ENCODE results near the gene PTPN1. TPM values are rescaled to one million over a fixed set of nuclear protein-coding genes. Genes with fewer than 3 reads are reported as not detected.

PTPN1 gene
- total RNA-seq, 3 donors from 2014 or later: 72.0 to 87.9 (median 72.3) TPM

DNA sequence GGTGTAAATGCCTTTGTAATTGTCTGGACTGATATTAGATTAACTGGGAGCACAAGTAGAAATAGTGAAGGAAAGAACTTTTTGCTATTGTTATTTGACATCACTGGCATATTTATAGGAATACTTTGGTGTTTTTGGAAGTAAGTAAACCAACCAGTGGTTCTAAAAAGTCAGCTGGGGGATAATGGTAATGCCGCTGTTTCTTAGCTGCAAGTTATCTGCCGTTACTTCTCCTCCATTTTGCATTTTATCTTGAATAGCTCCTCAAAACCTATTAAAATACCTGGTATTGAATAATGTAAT lies 3.8 kb downstream of the PTPN1 start:
- DNase-seq (no peak), ATAC-seq (no peak)
- no peaks in the 10 kb centered on the region for H3K9me3 Mint-ChIP-seq
- no peaks in the 10 kb centered on the region for H3K27me3 Mint-ChIP-seq (ENCODE audit: low read depth)
- peaks cover 74% of the 10 kb centered on the region for H3K4me1 Mint-ChIP-seq (ENCODE audit: low read depth)
- H3K36me3 Mint-ChIP-seq (ENCODE audit: insufficient read depth): peaks cover 24% of the 10 kb centered on the region
- peak overlapping the region; percentile 97 for H3K4me3 Mint-ChIP-seq

DNA sequence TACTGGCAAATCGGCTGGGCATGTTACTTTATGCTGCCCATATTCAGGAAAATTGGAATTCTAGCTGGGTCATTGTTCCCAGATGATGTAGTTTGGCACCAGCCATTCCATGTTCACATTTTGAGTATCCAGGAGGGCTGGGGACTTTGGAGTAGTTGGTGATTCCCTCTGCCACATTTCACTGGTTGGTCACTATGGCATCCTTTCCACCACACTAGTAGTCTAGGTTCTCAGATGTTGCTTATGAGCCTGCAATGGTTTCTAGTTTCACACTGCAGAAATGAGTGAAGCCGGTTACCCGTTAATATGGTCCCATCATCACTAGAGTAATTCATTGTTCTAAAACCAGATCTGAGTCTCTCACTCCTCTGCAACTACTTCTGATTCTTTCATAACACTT lies 4.6 kb downstream of the PTPN1 start:
- Mint-ChIP-seq H3K36me3 (ENCODE audit: insufficient read depth) (peaks cover 25% of the 10 kb centered on the region), H3K4me1 (ENCODE audit: low read depth) (peaks cover 76% of the 10 kb centered on the region), H3K9me3 (no peaks in the 10 kb centered on the region), H3K4me3 (peak overlapping the region; percentile 97), H3K27me3 (ENCODE audit: low read depth) (no peaks in the 10 kb centered on the region)
- DNase-seq (no peak), ATAC-seq (no peak)

DNA sequence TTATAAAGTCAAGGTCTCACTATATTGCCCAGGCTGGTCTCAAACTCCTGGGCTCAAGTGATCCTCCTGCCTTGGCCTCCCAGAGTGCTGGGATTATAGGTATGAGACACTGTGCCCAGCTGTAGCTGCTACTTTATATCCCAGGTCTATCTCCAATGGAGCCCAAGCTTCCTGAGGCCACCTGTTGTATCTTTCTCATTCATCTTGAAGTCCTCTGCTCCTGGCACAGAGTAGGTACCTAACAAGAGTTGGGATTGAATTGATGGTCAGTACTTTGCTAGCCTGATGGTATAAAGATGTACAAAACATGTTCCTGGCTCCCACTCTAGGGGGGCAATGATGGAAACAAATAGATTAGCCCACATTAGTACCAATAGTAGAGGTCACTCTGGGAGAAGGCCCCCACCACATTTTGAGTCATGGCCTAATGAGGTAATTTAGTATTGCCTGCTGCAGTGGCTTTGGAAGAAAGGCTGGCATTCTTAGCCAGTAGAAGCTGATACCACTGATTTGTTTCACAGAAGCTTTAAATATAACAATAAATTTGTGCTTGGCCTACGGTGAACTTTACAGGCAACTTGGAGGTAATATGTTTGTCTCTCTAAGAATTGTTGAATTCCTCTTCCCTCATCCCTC lies 5.4 kb downstream of the PTPN1 start:
- Mint-ChIP-seq H3K4me1 (ENCODE audit: low read depth) (peaks cover 83% of the 10 kb centered on the region), H3K36me3 (ENCODE audit: insufficient read depth) (peaks cover 26% of the 10 kb centered on the region)

DNA sequence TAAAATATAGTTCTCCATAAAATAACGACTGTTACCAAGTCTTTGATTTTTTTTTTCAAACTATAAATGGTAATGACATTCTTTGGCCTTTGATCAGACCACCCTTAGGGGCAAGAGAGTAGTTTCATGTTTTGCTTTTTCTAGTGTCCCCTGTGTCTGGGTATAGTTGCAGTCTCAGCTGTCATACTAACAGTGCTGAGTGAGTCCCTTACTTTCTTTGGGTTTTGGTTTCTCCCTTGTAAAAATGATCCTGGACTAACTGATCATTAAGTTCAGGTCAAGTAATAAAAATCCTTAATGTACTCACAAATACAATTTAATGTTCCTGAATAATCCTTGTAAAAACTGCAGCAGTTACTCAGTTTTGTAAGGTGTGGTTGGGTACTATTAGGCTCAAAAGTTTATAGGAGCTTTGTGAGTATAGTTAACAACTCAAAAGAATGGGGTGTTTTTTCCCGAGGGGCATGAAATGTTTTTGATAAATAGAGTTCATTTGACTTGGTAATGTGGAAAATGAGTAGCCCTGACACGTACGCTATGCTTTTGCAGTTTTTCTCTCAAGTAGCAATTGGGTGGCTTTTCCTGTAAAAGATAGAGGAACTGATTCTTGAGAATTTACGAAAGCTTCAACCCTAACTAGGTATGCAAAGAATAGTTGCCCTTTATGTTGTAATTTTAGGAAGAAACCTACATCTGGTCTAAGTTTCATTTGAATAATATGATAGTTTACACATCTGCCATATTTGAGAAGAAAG lies 6.2 kb downstream of the PTPN1 start:
- Mint-ChIP-seq H3K4me1 (ENCODE audit: low read depth) (peaks cover 90% of the 10 kb centered on the region), H3K27me3 (ENCODE audit: low read depth) (no peaks in the 10 kb centered on the region), H3K36me3 (ENCODE audit: insufficient read depth) (peaks cover 26% of the 10 kb centered on the region), H3K4me3 (peak overlapping the region; percentile 69), H3K9me3 (no peaks in the 10 kb centered on the region)
- DNase-seq (no peak), ATAC-seq (peak; percentile 4 to 13)

More for the DNA sequence above, 5.4 kb downstream of the PTPN1 start:
- Mint-ChIP-seq H3K4me3 (peak overlapping the region; percentile 69), H3K9me3 (no peaks in the 10 kb centered on the region), H3K27me3 (ENCODE audit: low read depth) (no peaks in the 10 kb centered on the region)
- ATAC-seq: no peak
- no peak for DNase-seq

DNA sequence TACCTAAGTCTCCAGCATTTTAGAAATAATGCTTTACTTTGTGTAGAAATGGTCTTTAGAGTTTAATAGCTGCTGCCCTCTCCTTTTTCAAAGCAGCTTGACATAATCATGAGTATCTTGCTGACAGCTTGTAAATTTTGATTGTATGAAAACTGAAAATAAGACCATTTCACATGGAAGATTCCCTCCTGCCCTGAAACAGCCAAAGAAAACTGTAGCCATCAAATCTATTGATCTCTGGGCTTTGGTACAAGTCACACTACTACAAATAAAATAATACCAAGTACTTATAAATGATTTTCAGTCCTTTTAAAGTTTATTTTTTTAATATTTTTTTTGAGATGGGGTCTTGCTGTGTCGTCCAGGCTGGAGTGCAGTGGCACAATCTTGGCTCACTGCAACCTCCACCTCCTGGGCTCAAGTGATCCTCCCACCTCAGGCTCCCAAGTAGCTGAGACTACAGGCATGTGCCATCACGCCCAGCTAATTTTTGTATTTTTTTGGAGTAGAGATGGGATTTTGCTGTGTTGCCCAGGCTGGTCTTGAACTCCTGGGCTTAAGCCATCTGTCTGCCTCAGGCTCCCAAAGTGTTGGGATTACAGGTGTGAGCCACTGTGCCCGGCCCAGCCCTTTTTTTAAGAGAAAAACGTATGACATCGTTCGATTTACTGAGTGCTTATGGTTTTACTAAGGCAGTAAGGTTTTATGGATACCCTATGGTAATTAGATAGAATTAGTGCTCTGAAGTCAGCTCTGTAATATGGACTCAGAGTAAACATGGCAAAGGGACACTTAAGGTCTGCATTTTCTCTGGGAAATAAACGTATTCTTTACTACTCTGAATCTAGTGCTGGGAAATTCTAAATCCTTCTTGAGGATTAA lies 7.0 kb downstream of the PTPN1 start:
- Mint-ChIP-seq H3K4me1 (ENCODE audit: low read depth) (peaks cover 96% of the 10 kb centered on the region), H3K36me3 (ENCODE audit: insufficient read depth) (peaks cover 30% of the 10 kb centered on the region), H3K9me3 (no peaks in the 10 kb centered on the region), H3K27me3 (ENCODE audit: low read depth) (no peaks in the 10 kb centered on the region), H3K4me3 (peak overlapping the region; percentile 79)
- no peak for DNase-seq
- ATAC-seq: no peak

DNA sequence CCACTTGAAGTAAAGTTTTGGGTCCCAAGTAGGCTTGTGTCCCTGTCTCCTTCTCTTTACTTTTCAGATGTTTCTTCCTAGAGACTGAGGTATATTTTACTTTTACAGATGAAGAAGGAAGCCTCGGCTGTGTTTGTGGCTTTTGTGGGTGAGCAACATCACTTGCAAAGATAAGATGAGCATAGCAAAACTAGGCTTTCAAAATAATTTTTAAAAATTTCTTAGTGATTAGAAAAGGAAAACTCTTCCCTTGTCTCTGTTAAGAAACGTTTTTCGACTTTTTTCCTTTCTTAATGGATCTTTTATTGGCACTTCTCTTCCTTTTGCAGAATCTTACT lies 7.6 kb downstream of the PTPN1 start:
- ATAC-seq (no peak), DNase-seq (no peak)
- Mint-ChIP-seq H3K4me1 (ENCODE audit: low read depth) (peaks cover 92% of the 10 kb centered on the region), H3K4me3 (peak overlapping the region; percentile 79), H3K27me3 (ENCODE audit: low read depth) (no peaks in the 10 kb centered on the region), H3K36me3 (ENCODE audit: insufficient read depth) (peaks cover 28% of the 10 kb centered on the region), H3K9me3 (no peaks in the 10 kb centered on the region)

DNA sequence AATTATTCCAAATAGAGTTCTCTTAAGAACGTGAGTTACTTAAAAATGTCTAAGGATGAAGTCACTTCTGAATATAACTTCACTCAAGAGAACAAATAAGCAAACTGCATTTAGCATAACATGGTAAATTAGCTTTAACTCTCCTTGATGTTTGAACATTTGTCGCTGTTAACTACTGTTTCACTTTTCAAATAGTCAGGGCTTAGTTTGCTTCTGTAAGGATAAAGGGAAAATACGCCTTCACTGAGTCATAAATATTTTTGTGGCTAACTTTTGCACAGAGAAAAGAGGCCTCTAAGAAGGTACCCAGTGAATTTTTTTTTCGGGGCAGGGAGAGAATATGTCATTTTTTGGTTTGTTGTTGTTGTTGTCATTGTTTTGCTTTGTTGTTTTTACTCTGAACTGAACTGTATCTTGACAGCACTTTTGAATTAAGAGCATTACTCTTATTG lies 8.1 kb downstream of the PTPN1 start:
- ATAC-seq (peak; percentile 58 to 61), DNase-seq (no peak)
- Mint-ChIP-seq H3K27me3 (ENCODE audit: low read depth) (no peaks in the 10 kb centered on the region), H3K36me3 (ENCODE audit: insufficient read depth) (peaks cover 30% of the 10 kb centered on the region), H3K4me1 (ENCODE audit: low read depth) (peaks cover 92% of the 10 kb centered on the region), H3K4me3 (peak overlapping the region; percentile 79), H3K9me3 (no peaks in the 10 kb centered on the region)

DNA sequence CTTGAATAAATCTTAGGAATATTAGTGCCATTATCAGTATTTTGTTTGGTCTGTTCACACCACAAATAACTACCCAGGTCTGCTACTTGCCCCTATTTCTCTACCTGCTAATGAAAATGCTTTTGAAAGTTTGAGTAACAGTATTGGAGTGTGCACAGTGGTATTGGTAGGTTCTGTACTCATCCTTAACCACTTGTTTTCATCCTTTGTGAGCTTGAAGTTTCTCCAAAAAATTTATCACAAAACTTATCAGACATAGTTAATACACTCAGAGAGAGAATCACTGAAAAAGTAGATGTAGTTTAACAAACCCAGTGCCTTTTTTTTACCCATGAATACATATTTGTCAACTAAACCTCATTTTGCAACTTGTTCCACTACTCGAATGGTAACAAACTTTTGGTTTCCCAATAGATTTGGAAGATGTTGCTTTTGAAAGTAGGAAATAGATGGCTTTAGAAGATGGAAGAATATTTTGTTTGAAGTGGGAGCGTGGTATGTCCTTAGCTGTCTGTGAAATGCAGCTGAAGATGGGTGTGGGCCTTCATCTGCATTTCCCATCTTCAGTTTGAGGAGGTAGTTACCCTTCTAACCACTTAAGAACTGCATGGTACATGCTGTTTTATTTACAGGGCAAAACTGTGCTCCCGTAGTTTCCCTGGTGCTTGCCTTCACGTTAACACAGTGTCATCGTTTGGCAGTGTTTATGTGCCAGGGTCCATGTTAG lies 9.0 kb downstream of the PTPN1 start:
- Mint-ChIP-seq H3K4me1 (ENCODE audit: low read depth) (peaks cover 92% of the 10 kb centered on the region), H3K9me3 (no peaks in the 10 kb centered on the region), H3K27me3 (ENCODE audit: low read depth) (no peaks in the 10 kb centered on the region), H3K4me3 (peak overlapping the region; percentile 79), H3K36me3 (ENCODE audit: insufficient read depth) (peaks cover 26% of the 10 kb centered on the region)
- DNase-seq (no peak), ATAC-seq (peak; percentile 51 to 67)

DNA sequence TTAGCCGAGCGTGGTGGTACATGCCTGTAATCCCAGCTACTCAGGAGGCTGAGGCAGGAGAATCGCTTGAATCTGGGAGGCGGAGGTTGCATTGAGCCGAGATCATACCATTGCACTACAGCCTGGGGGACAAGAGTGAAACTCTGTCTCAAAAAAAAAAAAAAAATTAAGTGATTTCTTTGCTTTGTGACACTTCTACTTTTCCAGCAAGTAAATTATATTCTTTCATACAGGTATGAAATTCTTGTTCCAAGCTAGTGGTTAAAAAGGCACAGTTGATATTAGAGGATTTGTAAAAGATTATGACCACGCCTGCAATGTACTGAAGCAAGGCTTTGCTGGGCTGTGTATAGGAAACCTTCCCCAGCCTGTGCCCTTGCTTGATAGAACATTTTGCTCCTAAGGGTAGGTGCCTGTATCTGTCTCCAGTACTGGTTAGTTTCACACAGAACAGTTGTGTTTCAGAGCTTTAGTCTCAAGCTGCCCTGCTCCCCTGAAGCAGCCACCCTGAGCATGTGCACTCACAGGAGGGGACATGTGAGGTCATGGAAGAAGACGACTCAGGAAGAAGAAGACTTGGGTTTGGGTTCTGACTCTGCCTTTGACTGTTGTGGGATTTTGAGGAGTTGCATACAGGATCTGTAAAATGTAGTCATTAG lies 10.2 kb downstream of the PTPN1 start:
- peaks cover 80% of the 10 kb centered on the region for H3K4me1 Mint-ChIP-seq (ENCODE audit: low read depth)

DNA sequence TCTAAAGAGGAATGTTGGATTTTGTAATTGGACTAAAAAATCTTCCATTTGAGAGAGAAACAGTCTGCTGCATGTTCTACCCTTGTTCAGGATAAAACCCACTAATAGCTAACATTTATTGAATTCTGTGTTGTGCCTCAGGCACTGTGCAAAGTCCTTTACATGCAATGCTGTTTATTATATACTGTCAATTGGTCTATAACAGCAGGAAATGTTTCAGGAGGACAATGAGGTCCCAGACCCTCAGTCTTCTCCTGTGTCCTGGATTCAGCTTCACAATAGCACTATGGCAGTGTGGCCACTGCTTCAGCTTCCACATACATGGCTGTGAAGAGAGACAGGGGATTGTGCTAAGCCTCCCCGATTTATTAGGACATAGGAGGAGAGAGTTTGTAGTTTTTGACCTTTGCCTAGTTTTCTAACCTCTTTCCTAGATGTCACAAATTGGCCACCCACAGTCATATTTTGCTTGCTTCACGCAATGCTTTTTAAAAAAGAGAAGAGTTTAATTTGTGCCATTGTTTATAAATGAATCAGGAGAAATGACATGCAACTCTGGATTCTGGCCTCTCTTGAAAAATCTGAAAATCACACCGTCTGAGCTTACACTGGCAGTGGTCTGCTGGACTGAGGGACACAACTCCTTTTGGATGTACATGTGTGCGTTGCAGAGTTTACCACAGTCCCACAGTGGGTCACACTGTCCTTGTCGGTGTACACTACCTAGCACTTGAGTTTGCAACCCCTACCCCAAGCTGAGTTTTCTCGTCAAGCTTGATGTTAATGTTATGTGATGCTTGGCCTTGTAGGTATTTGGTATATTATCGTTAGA lies 11.3 kb downstream of the PTPN1 start:
- Mint-ChIP-seq H3K36me3 (ENCODE audit: insufficient read depth) (peaks cover 15% of the 10 kb centered on the region), H3K9me3 (no peaks in the 10 kb centered on the region), H3K4me1 (ENCODE audit: low read depth) (peaks cover 71% of the 10 kb centered on the region), H3K4me3 (no peak overlapping the region), H3K27me3 (ENCODE audit: low read depth) (no peaks in the 10 kb centered on the region)
- ATAC-seq (no peak), DNase-seq (no peak)

More for the DNA sequence above, 10.2 kb downstream of the PTPN1 start:
- Mint-ChIP-seq H3K9me3 (no peaks in the 10 kb centered on the region), H3K27me3 (ENCODE audit: low read depth) (no peaks in the 10 kb centered on the region), H3K4me3 (peak overlapping the region; percentile 79), H3K36me3 (ENCODE audit: insufficient read depth) (peaks cover 19% of the 10 kb centered on the region)
- DNase-seq (peak; percentile 15), ATAC-seq (peak; percentile 31 to 44)

DNA sequence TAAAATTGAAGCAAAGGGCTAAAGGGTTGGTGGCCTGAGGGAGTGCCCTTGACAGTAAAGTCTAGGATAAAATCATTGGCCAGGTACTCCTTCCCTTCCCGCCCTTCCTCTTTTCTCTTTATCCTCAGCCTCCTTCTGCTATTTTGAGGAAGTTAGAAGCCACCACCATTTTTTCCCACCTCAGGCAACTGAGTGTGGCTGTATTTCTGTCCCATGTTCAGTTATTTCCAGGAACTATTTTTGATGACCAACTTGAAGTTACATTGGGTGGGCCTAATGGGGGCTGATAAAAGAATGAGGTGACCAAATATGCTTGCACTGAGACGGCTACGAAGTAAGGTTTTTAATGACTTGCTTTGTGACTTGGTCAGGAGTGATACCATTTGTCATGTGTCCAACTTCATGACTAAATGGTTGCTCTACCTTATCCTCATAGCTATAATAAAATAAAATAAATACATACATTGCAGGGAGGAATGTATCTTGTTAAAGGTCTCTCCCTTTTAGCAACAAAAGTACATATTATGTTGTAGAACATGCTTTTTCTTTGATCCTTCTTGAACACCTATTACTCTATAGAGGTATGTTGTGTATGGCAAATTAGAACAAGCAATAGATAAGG lies 12.0 kb downstream of the PTPN1 start:
- Mint-ChIP-seq H3K36me3 (ENCODE audit: insufficient read depth) (peaks cover 15% of the 10 kb centered on the region), H3K4me1 (ENCODE audit: low read depth) (peaks cover 66% of the 10 kb centered on the region), H3K27me3 (ENCODE audit: low read depth) (no peaks in the 10 kb centered on the region), H3K9me3 (no peaks in the 10 kb centered on the region), H3K4me3 (no peak overlapping the region)
- ATAC-seq: no peak
- DNase-seq: no peak

DNA sequence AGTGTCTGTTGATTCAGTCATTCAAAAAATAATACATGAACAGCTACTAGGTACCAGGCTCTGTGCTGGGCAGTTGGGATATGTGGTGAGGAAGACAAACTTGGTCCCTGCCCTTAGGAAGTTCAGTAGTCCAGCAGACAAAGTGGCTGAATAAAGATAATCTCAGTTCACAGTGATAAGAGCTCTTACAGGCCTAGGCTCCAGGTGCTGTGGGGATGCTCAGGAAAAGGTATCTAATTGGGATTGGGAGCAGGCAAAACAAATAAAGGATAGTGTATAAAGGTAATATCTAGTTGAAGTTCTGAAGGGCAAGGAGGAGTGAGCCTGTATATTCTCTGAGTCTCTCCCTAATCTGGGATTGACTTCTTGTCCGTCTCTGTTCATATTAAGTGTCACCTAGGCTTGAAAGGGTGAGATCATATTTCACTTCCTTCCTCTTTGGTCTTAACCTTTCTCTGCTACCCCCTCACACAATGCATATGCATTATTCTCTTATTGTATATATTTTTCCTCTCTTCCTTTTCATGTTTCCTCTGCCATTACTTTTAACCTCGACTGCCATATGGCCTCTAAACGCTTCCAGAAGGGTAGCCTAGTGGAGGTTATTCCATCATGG lies 13.5 kb downstream of the PTPN1 start:
- Mint-ChIP-seq H3K4me3 (peak overlapping the region; percentile 24), H3K4me1 (ENCODE audit: low read depth) (peaks cover 51% of the 10 kb centered on the region), H3K27me3 (ENCODE audit: low read depth) (no peaks in the 10 kb centered on the region), H3K9me3 (no peaks in the 10 kb centered on the region), H3K36me3 (ENCODE audit: insufficient read depth) (peaks cover 11% of the 10 kb centered on the region)
- no peak for ATAC-seq
- no peak for DNase-seq

All from activated T-cell treated with anti-CD3 and anti-CD28 coated beads, Interleukin-2, amount 50 U/mL, for 4 hours (primary cell).